ENCODE measurements around the gene BCL2L12.

BCL2L12 gene

GRCh38 chr19:49696115-49696514, 30.4 kb downstream of the BCL2L12 start:
- peaks cover 3% of the 10 kb centered on the region; the same call in 1 of the 2 replicates for H3K4me1 ChIP-seq (ENCODE audit: control insufficient read depth, insufficient read depth, low read length)
- no peaks in the 10 kb centered on the region for H3K9me3 ChIP-seq (ENCODE audit: control insufficient read depth, insufficient read depth, low read depth, low read length)
- H3K27ac ChIP-seq (ENCODE audit: extremely low read depth, low read depth, low read length): no peak overlapping the region
- TF ChIP-seq ZNF221 (tag by site-specific recombination; IDR thresholded peaks at IDR 0.05; ENCODE audit: borderline replicate concordance): no peak
- TF ChIP-seq ZNF664 (tag by site-specific recombination; IDR thresholded peaks at IDR 0.05): peak; percentile 98
- H3K4me3 ChIP-seq (ENCODE audit: low read depth, low read length): no peak overlapping the region
- CTCF ChIA-PET: interaction anchor here (1.3 kb wide), 1 partner anchor 11 kb away, joined by 4 read pairs; no protein-coding TSS in a partner anchor
- POLR2A ChIA-PET: interaction anchor here (0.7 kb wide), 1 partner anchor 289 kb away, joined by 7 read pairs; no protein-coding TSS in a partner anchor
- H3K36me3 ChIP-seq (ENCODE audit: control insufficient read depth in 2 of 2, insufficient read depth in 1 of 2, low read length in 2 of 2): no peaks in the 10 kb centered on the region

- POLR2A ChIA-PET: no interaction called here
- Histone ChIP-seq H3K9me3 (ENCODE audit: control insufficient read depth, insufficient read depth, low read depth, low read length) (no peaks in the 10 kb centered on the region), H3K4me1 (ENCODE audit: control insufficient read depth, insufficient read depth, low read length) (no peaks in the 10 kb centered on the region), H3K4me3 (ENCODE audit: low read depth, low read length) (no peak overlapping the region), H3K36me3 (ENCODE audit: control insufficient read depth in 2 of 2, insufficient read depth in 1 of 2, low read length in 2 of 2) (no peaks in the 10 kb centered on the region), H3K27ac (ENCODE audit: extremely low read depth, low read depth, low read length) (no peak overlapping the region)
- CTCF ChIA-PET: interaction anchor here (0.6 to 1.3 kb wide), 2 partner anchors 12 kb away, joined by 3 to 4 read pairs; no protein-coding TSS in a partner anchor
- no peak for TF ChIP-seq ZNF704 (tag by site-specific recombination; IDR thresholded peaks at IDR 0.05)
- TF ChIP-seq, protein P1, sequence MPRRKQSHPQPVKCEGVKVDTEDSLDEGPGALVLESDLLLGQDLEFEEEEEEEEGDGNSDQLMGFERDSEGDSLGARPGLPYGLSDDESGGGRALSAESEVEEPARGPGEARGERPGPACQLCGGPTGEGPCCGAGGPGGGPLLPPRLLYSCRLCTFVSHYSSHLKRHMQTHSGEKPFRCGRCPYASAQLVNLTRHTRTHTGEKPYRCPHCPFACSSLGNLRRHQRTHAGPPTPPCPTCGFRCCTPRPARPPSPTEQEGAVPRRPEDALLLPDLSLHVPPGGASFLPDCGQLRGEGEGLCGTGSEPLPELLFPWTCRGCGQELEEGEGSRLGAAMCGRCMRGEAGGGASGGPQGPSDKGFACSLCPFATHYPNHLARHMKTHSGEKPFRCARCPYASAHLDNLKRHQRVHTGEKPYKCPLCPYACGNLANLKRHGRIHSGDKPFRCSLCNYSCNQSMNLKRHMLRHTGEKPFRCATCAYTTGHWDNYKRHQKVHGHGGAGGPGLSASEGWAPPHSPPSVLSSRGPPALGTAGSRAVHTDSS (tag by site-specific recombination; IDR thresholded peaks at IDR 0.05): no peak
- TF ChIP-seq, protein P2, sequence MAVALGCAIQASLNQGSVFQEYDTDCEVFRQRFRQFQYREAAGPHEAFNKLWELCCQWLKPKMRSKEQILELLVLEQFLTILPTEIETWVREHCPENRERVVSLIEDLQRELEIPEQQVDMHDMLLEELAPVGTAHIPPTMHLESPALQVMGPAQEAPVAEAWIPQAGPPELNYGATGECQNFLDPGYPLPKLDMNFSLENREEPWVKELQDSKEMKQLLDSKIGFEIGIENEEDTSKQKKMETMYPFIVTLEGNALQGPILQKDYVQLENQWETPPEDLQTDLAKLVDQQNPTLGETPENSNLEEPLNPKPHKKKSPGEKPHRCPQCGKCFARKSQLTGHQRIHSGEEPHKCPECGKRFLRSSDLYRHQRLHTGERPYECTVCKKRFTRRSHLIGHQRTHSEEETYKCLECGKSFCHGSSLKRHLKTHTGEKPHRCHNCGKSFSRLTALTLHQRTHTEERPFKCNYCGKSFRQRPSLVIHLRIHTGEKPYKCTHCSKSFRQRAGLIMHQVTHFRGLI (tag by site-specific recombination; IDR thresholded peaks at IDR 0.05): no peak
- no peak for TF ChIP-seq PBX3 (CRISPR knock-in tag; IDR thresholded peaks at IDR 0.05)
- TF ChIP-seq ZNF211 (tag by site-specific recombination; IDR thresholded peaks at IDR 0.05; ENCODE audit: low read depth): no peak
- TF ChIP-seq ZNF473 (tag by site-specific recombination; IDR thresholded peaks at IDR 0.05): no peak
- no peak for TF ChIP-seq ZBTB1 (tag by site-specific recombination; IDR thresholded peaks at IDR 0.05)
- no peak for TF ChIP-seq ZNF223 (tag by site-specific recombination; IDR thresholded peaks at IDR 0.05)
- TF ChIP-seq ZNF548 (tag by site-specific recombination; IDR thresholded peaks at IDR 0.05): no peak
- no peak for TF ChIP-seq ZNF580 (tag by site-specific recombination; IDR thresholded peaks at IDR 0.05)
- TF ChIP-seq ZBTB20 (tag by site-specific recombination; IDR thresholded peaks at IDR 0.05): no peak
- no peak for TF ChIP-seq KLF9 (tag by site-specific recombination; IDR thresholded peaks at IDR 0.05; ENCODE audit: low read depth)
- no peak for TF ChIP-seq SCRT1 (tag by site-specific recombination; IDR thresholded peaks at IDR 0.05; ENCODE audit: borderline replicate concordance)
- no peak for TF ChIP-seq TRIM28 (IDR thresholded peaks at IDR 0.05; ENCODE audit: borderline replicate concordance, low read length)
- TF ChIP-seq ZNF843 (tag by site-specific recombination; IDR thresholded peaks at IDR 0.05): no peak
- no peak for TF ChIP-seq YY2 (tag by site-specific recombination; IDR thresholded peaks at IDR 0.05)
These were observed 31.1 kb downstream of the BCL2L12 start for GRCh38 chr19:49696865-49697264.
